Muscle of arm (tissue), 12 donors: ENCODE measurements around the gene ROR1. TPM values are rescaled to one million over a fixed set of nuclear protein-coding genes. Genes with fewer than 3 reads are reported as not detected.

Source experiments
- DNase-seq: peaks from one replicate; pipeline ENCODE4 v3.0.0-alpha.2; 2013
- polyA plus RNA-seq, 12 donors: library from polyadenylated mRNA; unstranded; fragments of 120-200 nt; gene quantifications; one replicate each; pipeline ENCODE4 v1.2.1, GENCODE V29; 2013; ENCODE audit not compliant: insufficient read length in 12 of 12

Gene ROR1
- polyA plus RNA-seq, 12 donors, result 9.0 to 21.4 (median 11.9) TPM; not detected in 1

GRCh38 chr1:63880958-63881576, 107.2 kb downstream of the ROR1 start:
- DNase-seq, result no peak

- DNase-seq, result no peak
These were observed 108.4 kb downstream of the ROR1 start for GRCh38 chr1:63882048-63882704.

- DNase-seq, result no peak
These were observed 109.8 kb downstream of the ROR1 start for GRCh38 chr1:63883494-63884235.

GRCh38 chr1:63884486-63884885, 110.7 kb downstream of the ROR1 start:
- no peak for DNase-seq

- DNase-seq, result no peak
These were observed 112.1 kb downstream of the ROR1 start for GRCh38 chr1:63885899-63886298.

- no peak for DNase-seq
These were observed 112.5 kb downstream of the ROR1 start for GRCh38 chr1:63886340-63886739.

GRCh38 chr1:63887809-63888208, 114.0 kb downstream of the ROR1 start:
- DNase-seq, result no peak

GRCh38 chr1:63888984-63889383, 115.2 kb downstream of the ROR1 start:
- DNase-seq, result no peak

- no peak for DNase-seq
These were observed 116.7 kb downstream of the ROR1 start for GRCh38 chr1:63890468-63890867.

- DNase-seq, result no peak
These were observed 117.4 kb downstream of the ROR1 start for GRCh38 chr1:63891060-63891690.

GRCh38 chr1:63892632-63893395, 119.0 kb downstream of the ROR1 start:
- DNase-seq, result no peak

GRCh38 chr1:63893976-63894375, 120.2 kb downstream of the ROR1 start:
- DNase-seq, result no peak

GRCh38 chr1:63894627-63895265, 120.9 kb downstream of the ROR1 start:
- no peak for DNase-seq

- no peak for DNase-seq
These were observed 122.9 kb downstream of the ROR1 start for GRCh38 chr1:63896755-63897154.

GRCh38 chr1:63898428-63899196, 124.8 kb downstream of the ROR1 start:
- no peak for DNase-seq

GRCh38 chr1:63901094-63901493, 127.3 kb downstream of the ROR1 start:
- no peak for DNase-seq

- no peak for DNase-seq
These were observed 129.2 kb downstream of the ROR1 start for GRCh38 chr1:63902844-63903589.

- DNase-seq, result no peak
These were observed 130.3 kb downstream of the ROR1 start for GRCh38 chr1:63903947-63904610.

- DNase-seq, result no peak
These were observed 131.0 kb downstream of the ROR1 start for GRCh38 chr1:63904826-63905225.
